SK-N-MC (cell line): Measurements from ENCODE around the gene TGFBRAP1.

Source experiments
- EZH2 ChIP-seq: fragments of 200-600 bp; sonication (generic); IDR thresholded peaks from one replicate; pipeline ENCODE4 v1.6.1; 2017; ENCODE audit warnings: antibody characterized with exemption
- POLR2AphosphoS5 ChIP-seq: IDR thresholded peaks from 2 replicates; pipeline ENCODE4 v1.6.1; 2012; ENCODE audit warnings: mild to moderate bottlenecking, low read depth, low read length, borderline replicate concordance

GRCh38 chr2:105280281-105280680, 49.3 kb downstream of the TGFBRAP1 start:
- no peak for TF ChIP-seq POLR2AphosphoS5
- TF ChIP-seq EZH2 = no peak
